Skeletal muscle tissue (tissue), 4 donors: ENCODE data around the gene NTN1. TPM values are rescaled to one million over a fixed set of nuclear protein-coding genes. Genes with fewer than 3 reads are reported as not detected.

Source experiments
- H3K27ac ChIP-seq: one replicate; pipeline ENCODE4 v1.7.0; 2013; ENCODE audit warnings: mild to moderate bottlenecking, low read depth, low read length, inconsistent platforms
- H3K27me3 ChIP-seq, 3 donors: one replicate each; pipeline ENCODE4 v1.7.0; 2013; ENCODE audit warnings: low read length in 3 of 3; ENCODE audit not compliant: control insufficient read depth in 3 of 3, insufficient read depth in 3 of 3
- H3K36me3 ChIP-seq, 3 donors: one replicate each; pipeline ENCODE4 v1.7.0; 2013; ENCODE audit warnings: low read length in 3 of 3; ENCODE audit not compliant: control insufficient read depth in 3 of 3, insufficient read depth in 3 of 3
- H3K4me1 ChIP-seq, 3 donors: one replicate each; pipeline ENCODE4 v1.7.0; 2013; ENCODE audit warnings: low read length in 3 of 3, mild to moderate bottlenecking in 3 of 3; ENCODE audit not compliant: control insufficient read depth in 3 of 3, insufficient read depth in 3 of 3
- H3K4me3 ChIP-seq, 3 donors: one replicate each; pipeline ENCODE4 v1.7.0; 2013; ENCODE audit warnings: low read length in 3 of 3
- H3K9ac ChIP-seq, 3 donors: one replicate each; pipeline ENCODE4 v1.7.0; 2013; ENCODE audit warnings: low read length in 3 of 3, mild to moderate bottlenecking in 3 of 3, moderate library complexity in 2 of 3, low read depth in 1 of 3
- H3K9me3 ChIP-seq, 3 donors: one replicate each; pipeline ENCODE4 v1.7.0; 2013; ENCODE audit warnings: low read length in 3 of 3; ENCODE audit not compliant: control insufficient read depth in 3 of 3
- total RNA-seq: library from RNA; depleted of rRNA; stranded (reverse); fragments of >200 nt; gene quantifications from one replicate; pipeline ENCODE4 v1.2.3, GENCODE V29; 2014
- donor health status: Osteomylitis.

Gene NTN1
- total RNA-seq, 1 donor from 2014 or later, result 6.8 TPM

GRCh38 chr17:9131371-9131770, 110.1 kb downstream of the NTN1 start:
- Histone ChIP-seq H3K27ac (no peak overlapping the region), H3K4me3 (no peak overlapping the region), H3K4me1 (no peaks in the 10 kb centered on the region), H3K9ac (no peak overlapping the region), H3K9me3 (no peaks in the 10 kb centered on the region), H3K27me3 (peaks cover 0 to 7% (median 7%) of the 10 kb centered on the region in 3 donors), H3K36me3 (no peaks in the 10 kb centered on the region)

- Histone ChIP-seq H3K27me3 (peaks cover 0 to 7% (median 6%) of the 10 kb centered on the region in 3 donors), H3K9me3 (no peaks in the 10 kb centered on the region), H3K4me1 (no peaks in the 10 kb centered on the region), H3K9ac (no peak overlapping the region), H3K36me3 (no peaks in the 10 kb centered on the region), H3K4me3 (no peak overlapping the region), H3K27ac (no peak overlapping the region)
These were observed 111.0 kb downstream of the NTN1 start for GRCh38 chr17:9132291-9132690.

- no peaks in the 10 kb centered on the region for H3K9me3 ChIP-seq
- peaks cover 0 to 7% (median 4%) of the 10 kb centered on the region in 3 donors for H3K27me3 ChIP-seq
- H3K36me3 ChIP-seq, result no peaks in the 10 kb centered on the region
- H3K4me3 ChIP-seq, result no peak overlapping the region
- H3K27ac ChIP-seq, result no peak overlapping the region
- no peak overlapping the region for H3K9ac ChIP-seq
- H3K4me1 ChIP-seq, result no peaks in the 10 kb centered on the region
These were observed 111.8 kb downstream of the NTN1 start for GRCh38 chr17:9132944-9133610.

- Histone ChIP-seq H3K4me1 (no peaks in the 10 kb centered on the region), H3K27me3 (peaks cover 0 to 7% (median 2%) of the 10 kb centered on the region in 3 donors), H3K9me3 (no peaks in the 10 kb centered on the region), H3K27ac (no peak overlapping the region), H3K9ac (no peak overlapping the region), H3K4me3 (no peak overlapping the region), H3K36me3 (no peaks in the 10 kb centered on the region)
These were observed 116.9 kb downstream of the NTN1 start for GRCh38 chr17:9138161-9138717.

- H3K27me3 ChIP-seq, result peaks cover 0 to 7% (median 2%) of the 10 kb centered on the region in 3 donors
- no peaks in the 10 kb centered on the region for H3K36me3 ChIP-seq
- H3K9me3 ChIP-seq, result no peaks in the 10 kb centered on the region
- no peak overlapping the region for H3K27ac ChIP-seq
- H3K4me1 ChIP-seq, result no peaks in the 10 kb centered on the region
- no peak overlapping the region for H3K4me3 ChIP-seq
- H3K9ac ChIP-seq, result no peak overlapping the region
These were observed 118.4 kb downstream of the NTN1 start for GRCh38 chr17:9139695-9140094.

GRCh38 chr17:9140550-9141424, 119.5 kb downstream of the NTN1 start:
- no peak overlapping the region for H3K9ac ChIP-seq
- H3K4me1 ChIP-seq, result no peaks in the 10 kb centered on the region
- H3K4me3 ChIP-seq, result no peak overlapping the region
- H3K36me3 ChIP-seq, result no peaks in the 10 kb centered on the region
- no peaks in the 10 kb centered on the region for H3K9me3 ChIP-seq
- H3K27me3 ChIP-seq, result peaks cover 0 to 3% (median 0%) of the 10 kb centered on the region in 3 donors
- no peak overlapping the region for H3K27ac ChIP-seq

- Histone ChIP-seq H3K4me1 (no peaks in the 10 kb centered on the region), H3K4me3 (no peak overlapping the region), H3K9ac (no peak overlapping the region), H3K9me3 (no peaks in the 10 kb centered on the region), H3K27me3 (peaks cover 0 to 5% (median 0%) of the 10 kb centered on the region in 3 donors), H3K36me3 (no peaks in the 10 kb centered on the region), H3K27ac (no peak overlapping the region)
These were observed 120.1 kb downstream of the NTN1 start for GRCh38 chr17:9141425-9141753.

- H3K4me1 ChIP-seq, result no peaks in the 10 kb centered on the region
- H3K27ac ChIP-seq, result no peak overlapping the region
- H3K9ac ChIP-seq, result no peak overlapping the region
- H3K9me3 ChIP-seq, result no peaks in the 10 kb centered on the region
- H3K27me3 ChIP-seq, result peaks cover 0 to 5% (median 0%) of the 10 kb centered on the region in 3 donors
- no peak overlapping the region for H3K4me3 ChIP-seq
- no peaks in the 10 kb centered on the region for H3K36me3 ChIP-seq
These were observed 121.6 kb downstream of the NTN1 start for GRCh38 chr17:9142772-9143494.

- H3K4me3 ChIP-seq, result no peak overlapping the region
- H3K9ac ChIP-seq, result no peak overlapping the region
- H3K36me3 ChIP-seq, result no peaks in the 10 kb centered on the region
- peaks cover 0 to 8% (median 5%) of the 10 kb centered on the region in 3 donors for H3K27me3 ChIP-seq
- H3K9me3 ChIP-seq, result no peaks in the 10 kb centered on the region
- peaks cover 0 to 2% (median 0%) of the 10 kb centered on the region in 3 donors for H3K4me1 ChIP-seq
- H3K27ac ChIP-seq, result no peak overlapping the region
These were observed 123.4 kb downstream of the NTN1 start for GRCh38 chr17:9144502-9145249.
